C4-2B (cell line): ENCODE data around the gene ISG20L2.

Source experiments
- H3K27ac ChIP-seq: fragments of 450-650 bp; 2 replicates; pipeline ENCODE4 v1.5.1; 2017
- ZFX ChIP-seq: fragments of 450-650 bp; IDR thresholded peaks from 2 replicates; pipeline ENCODE4 v1.6.1; 2017
- TF ChIP-seq, protein P1 (sequence below): fragments of 450-650 bp; conservative IDR thresholded peaks from 2 replicates; pipeline ENCODE4 v1.5.1; 2017; ENCODE audit warnings: mild to moderate bottlenecking

The ISG20L2 gene

DNA sequence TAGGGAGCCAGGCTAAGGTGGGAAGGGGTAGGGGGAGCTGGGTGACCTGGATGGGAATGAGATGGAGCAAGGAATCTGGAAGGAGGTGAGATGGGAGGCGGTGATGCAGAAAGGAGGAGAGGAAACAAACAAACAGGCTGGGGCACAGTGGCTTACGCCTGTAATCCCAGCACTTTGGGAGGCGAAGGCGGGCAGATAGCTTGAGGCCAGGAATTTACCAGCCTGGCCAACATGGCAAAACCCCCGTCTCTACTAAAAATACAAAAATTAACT lies 33.9 kb downstream of the ISG20L2 start:
- TF ChIP-seq ZFX = no peak
- TF ChIP-seq, protein P1, sequence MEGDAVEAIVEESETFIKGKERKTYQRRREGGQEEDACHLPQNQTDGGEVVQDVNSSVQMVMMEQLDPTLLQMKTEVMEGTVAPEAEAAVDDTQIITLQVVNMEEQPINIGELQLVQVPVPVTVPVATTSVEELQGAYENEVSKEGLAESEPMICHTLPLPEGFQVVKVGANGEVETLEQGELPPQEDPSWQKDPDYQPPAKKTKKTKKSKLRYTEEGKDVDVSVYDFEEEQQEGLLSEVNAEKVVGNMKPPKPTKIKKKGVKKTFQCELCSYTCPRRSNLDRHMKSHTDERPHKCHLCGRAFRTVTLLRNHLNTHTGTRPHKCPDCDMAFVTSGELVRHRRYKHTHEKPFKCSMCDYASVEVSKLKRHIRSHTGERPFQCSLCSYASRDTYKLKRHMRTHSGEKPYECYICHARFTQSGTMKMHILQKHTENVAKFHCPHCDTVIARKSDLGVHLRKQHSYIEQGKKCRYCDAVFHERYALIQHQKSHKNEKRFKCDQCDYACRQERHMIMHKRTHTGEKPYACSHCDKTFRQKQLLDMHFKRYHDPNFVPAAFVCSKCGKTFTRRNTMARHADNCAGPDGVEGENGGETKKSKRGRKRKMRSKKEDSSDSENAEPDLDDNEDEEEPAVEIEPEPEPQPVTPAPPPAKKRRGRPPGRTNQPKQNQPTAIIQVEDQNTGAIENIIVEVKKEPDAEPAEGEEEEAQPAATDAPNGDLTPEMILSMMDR = no peak
- H3K27ac ChIP-seq = peak overlapping the region; percentile 76

DNA sequence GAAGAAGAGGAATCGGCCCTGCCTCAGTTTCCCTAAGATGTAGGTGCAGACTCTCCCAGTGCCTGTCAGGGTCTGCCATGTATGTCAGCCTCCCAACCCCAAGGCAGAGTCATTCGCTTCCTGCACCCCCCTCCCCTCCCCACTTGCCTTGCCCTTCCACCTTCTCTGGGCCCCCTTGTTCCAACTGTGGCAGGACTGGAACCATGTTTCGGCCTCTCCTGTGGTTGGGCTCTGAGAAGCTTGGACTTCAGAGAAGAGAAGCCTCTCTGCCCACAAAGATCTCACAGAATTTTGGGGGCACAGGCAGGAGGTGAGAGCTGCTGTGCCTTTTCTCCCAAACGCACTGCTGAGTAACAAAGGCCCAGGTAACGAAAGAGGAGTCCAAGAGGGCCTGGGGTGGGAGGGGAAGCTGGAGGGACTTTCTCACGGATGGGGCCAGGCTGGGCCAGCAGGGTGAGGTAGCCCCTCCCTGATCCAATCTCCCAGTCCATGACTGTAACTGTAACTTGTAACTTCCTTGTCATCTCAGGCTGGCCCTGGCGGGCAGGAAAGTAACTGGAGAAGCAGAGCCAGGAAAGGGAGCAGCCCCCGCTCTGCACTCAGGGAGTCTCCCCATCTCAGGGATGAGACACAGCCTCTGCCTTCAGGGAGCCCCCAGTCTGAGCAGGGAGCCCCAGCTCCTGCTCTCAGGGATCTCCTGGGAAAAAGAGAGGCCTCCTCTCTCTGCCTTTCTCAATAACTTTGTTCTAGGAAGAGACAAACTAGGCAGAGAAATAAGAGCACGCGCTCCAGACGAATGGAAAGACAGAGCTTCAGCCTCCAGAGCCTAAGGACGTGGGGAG lies 34.5 kb downstream of the ISG20L2 start:
- peak overlapping the region; percentile 76 for H3K27ac ChIP-seq

DNA sequence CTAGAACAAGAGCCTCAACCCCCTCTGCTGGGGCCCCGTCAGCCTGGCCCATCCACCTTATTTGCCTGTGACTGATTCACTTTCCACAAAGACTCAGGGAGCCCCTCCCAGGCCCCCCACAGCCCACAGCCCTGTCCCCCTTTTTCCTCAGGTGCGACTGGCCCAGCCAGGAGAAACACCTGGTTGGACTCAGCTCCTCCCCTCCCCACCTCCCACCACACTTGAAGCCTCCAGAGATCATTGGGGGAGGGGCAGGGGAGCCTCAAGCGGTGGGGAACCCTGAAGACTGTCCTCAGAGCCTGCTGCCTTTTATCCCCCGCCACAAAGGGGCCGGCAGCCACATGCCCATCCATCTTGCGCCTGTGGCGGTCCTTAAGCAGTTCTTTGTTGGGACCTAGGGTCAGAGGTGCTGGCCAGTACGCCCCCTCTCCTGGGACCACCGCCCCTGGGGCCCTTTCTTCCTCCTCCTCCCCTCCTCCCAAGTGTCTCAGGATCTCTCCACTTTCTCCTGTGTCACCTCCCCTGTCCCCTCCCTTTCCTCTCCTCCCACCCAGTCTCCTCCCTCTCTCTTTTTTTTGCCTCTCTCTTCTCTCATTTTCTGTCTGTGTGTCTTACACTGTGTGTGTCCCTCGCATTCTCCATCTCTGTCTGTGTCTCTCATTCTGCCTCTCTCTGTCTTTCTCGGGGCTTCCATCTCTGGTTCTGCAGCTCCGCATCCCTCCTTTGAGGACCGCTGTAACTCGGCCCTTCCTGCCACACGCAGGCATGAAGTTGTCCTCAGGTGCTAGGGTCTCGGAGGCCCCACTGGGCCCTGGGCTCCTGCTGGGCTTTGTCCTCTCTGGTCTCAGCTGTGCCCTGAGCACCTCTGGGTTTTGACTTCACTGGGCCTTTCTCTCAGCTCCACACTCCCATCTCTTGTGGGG lies 35.4 kb downstream of the ISG20L2 start:
- peak overlapping the region; percentile 76 for H3K27ac ChIP-seq
- no peak for TF ChIP-seq ZFX
- TF ChIP-seq, protein P1 = no peak

More for the DNA sequence above, 34.5 kb downstream of the ISG20L2 start:
- no peak for TF ChIP-seq ZFX
- TF ChIP-seq, protein P1 = no peak

DNA sequence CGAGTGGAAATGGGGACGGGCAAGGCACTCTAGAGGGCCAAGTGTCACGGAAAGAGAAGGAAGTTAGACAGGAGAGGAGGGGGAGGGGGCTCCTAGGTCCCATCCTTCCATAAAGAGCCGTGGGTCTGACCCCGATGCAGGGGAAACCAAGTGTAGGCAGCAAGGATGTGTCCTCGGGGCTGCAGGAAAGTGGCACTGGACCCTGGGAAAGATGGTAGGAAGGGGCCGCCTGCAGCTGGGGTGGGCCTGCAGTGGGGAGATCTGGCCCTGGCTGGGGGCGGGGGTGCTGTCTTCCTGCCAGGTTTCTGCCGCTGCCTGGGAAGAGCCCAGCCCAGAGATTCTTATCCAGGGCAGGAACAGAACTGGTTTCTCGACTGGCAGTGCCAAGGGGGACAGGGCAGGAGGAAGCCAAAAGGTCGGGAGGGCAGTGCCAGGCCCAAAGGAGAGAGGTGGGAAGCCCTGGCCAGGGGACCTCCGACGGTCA lies 36.1 kb downstream of the ISG20L2 start:
- TF ChIP-seq, protein P1 = no peak
- no peak for TF ChIP-seq ZFX
- peak overlapping the region; percentile 76 for H3K27ac ChIP-seq

DNA sequence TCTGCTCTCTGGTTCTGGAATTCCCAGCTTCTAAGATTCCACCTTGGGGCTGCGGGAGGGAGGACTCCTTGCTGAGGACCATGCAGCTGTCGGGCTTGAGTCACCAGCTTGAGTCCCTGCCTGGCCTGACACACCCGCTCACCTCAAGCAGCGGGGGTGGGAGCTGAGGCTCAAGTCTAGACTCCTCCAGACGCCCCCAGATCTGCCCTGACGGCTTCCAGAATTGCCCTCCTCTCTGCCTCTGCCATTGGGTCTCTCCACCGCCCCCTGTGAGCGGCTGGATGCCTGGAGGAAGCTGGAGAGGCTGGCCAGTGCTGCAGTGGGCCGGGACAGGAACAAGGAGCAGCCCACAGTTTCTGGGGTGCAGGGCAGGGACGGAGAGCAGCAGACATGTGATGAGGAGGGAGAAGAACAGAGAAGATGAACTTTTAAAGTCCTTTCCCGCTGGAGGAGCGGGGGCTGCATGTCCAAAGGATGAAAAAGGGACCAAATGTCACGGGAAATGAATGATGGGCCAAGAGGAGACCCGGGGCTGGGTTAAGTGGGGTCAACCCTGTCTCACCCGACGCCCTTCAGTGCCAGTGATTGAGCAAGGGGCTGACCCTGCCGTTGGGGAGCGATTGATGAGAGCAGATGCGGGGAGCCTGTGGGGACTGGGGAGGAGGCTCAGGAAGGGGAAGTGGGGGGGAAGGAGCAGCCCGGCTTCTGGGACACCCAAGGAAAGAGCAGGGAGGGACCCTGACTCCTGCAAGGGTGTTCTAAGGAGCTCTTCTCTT lies 36.7 kb downstream of the ISG20L2 start:
- peak overlapping the region; percentile 76 for H3K27ac ChIP-seq

DNA sequence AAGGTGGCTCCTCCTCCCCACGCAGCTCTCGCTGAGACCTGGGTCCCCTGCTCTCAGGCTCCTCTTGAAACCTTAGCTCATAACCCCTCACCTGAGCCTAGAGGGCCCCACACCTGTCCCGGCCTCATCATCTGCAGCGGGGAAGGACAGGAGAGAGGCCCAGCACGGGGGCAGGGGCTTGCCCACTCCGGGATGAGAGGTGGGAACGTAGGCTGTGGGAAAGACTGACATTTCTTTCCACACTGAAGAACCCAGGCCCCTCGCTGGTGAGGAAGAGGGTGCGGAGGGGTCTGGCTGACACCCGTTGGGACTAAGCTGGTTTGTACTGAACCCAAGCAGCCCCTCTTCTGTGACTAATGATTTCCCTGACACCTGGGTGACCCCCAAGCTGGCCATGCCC lies 37.4 kb downstream of the ISG20L2 start:
- peak overlapping the region; percentile 76; the same call in 1 of the 2 replicates for H3K27ac ChIP-seq
- TF ChIP-seq ZFX = no peak
- TF ChIP-seq, protein P1 = no peak

More for the DNA sequence above, 36.7 kb downstream of the ISG20L2 start:
- TF ChIP-seq ZFX = no peak
- TF ChIP-seq, protein P1 = no peak
